NT2/D1 (cell line): ENCODE measurements around the gene CD96.

Experiments used
- SUZ12 ChIP-seq: IDR thresholded peaks from 2 replicates; pipeline ENCODE4 v1.6.1; 2011; ENCODE audit not compliant: insufficient read length, insufficient read depth; ENCODE audit errors: extremely low read depth
- YY1 ChIP-seq: IDR thresholded peaks from 2 replicates; pipeline ENCODE4 v1.6.1; 2011; ENCODE audit not compliant: insufficient read length, insufficient read depth

DNA sequence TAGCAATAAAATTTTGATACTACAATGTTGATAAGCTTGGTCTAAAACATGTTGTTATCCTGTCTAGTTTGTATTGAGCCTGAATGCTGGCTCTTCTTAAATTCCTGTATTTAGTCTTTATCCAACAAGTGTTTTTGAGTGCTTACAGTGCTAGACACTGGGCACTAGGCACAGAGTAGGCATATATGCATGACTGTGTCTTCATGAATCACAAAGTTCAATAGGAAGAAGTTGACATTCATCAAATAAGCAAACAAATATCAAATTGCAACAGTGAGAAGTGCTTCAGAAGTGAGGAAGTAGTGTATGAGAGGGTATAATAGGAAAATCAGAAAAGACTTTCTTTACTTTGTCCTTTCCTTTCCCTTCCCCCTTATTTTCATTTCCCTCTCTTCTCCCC, 6.8 kb downstream of the CD96 start:
- TF ChIP-seq SUZ12, result no peak
- TF ChIP-seq YY1, result no peak
